SK-N-MC (cell line): ENCODE results near the gene BMP8A.
"Not testable (repeated sequence)": the region's sequence is repeated elsewhere in the genome, so short reads cannot be mapped to it uniquely, and the experiment has no call there.

Experiments
- DNase-seq: peaks from one replicate; pipeline ENCODE4 v3.0.0-alpha.2; 2011; ENCODE audit warnings: low read depth, low spot score
- H3K27ac ChIP-seq: fragments of 200-600 bp; sonication (generic); 2 replicates; pipeline ENCODE4 v1.5.1; 2016; ENCODE audit warnings: mixed run types
- H3K36me3 ChIP-seq: fragments of 200-600 bp; sonication (generic); 2 replicates; pipeline ENCODE4 v1.6.1; 2017; ENCODE audit warnings: antibody characterized with exemption, low read length, mixed read lengths; ENCODE audit not compliant: insufficient read depth
- H3K4me3 ChIP-seq: fragments of 200-600 bp; sonication (generic); 2 replicates; pipeline ENCODE4 v1.5.1; 2016
- H3K9ac ChIP-seq: fragments of 200-600 bp; sonication (generic); 2 replicates; pipeline ENCODE4 v1.8.0; 2017; ENCODE audit warnings: mixed run types, mixed read lengths; ENCODE audit not compliant: insufficient read length
- H3K9me3 ChIP-seq: fragments of 200-600 bp; sonication (generic); 2 replicates; pipeline ENCODE4 v1.6.1; 2017; ENCODE audit warnings: low read depth, mild to moderate bottlenecking, antibody characterized with exemption, low read length, moderate library complexity, mixed read lengths
- EZH2 ChIP-seq: fragments of 200-600 bp; sonication (generic); IDR thresholded peaks from one replicate; pipeline ENCODE4 v1.6.1; 2017; ENCODE audit warnings: antibody characterized with exemption
- FOXP2 ChIP-seq: optimal IDR thresholded peaks from 2 replicates; pipeline ENCODE3; 2011; ENCODE audit warnings: mild to moderate bottlenecking, moderate library complexity; ENCODE audit not compliant: insufficient read depth; ENCODE audit errors: extremely low read length, control extremely low read depth
- POLR2AphosphoS5 ChIP-seq: IDR thresholded peaks from 2 replicates; pipeline ENCODE4 v1.6.1; 2012; ENCODE audit warnings: mild to moderate bottlenecking, low read depth, low read length, borderline replicate concordance

The BMP8A gene

GRCh38 chr1:39500862-39501389 is 9.5 kb downstream of the BMP8A start:
- Histone ChIP-seq H3K36me3 (no peaks in the 10 kb centered on the region), H3K27ac (no peak overlapping the region), H3K9me3 (no peaks in the 10 kb centered on the region), H3K4me3 (no peak overlapping the region), H3K9ac (no peak overlapping the region)
- no peak for TF ChIP-seq EZH2
- no peak for TF ChIP-seq POLR2AphosphoS5
- TF ChIP-seq FOXP2 = no peak
- no peak for DNase-seq

- Histone ChIP-seq H3K9ac (no peak overlapping the region), H3K36me3 (no peaks in the 10 kb centered on the region), H3K9me3 (no peaks in the 10 kb centered on the region), H3K27ac (no peak overlapping the region), H3K4me3 (no peak overlapping the region)
- no peak for TF ChIP-seq POLR2AphosphoS5
- no peak for TF ChIP-seq FOXP2
- TF ChIP-seq EZH2 = no peak
- no peak for DNase-seq
Observed at GRCh38 chr1:39501666-39502065, 10.2 kb downstream of the BMP8A start.

- not testable (repeated sequence) for DNase-seq, H3K9me3 ChIP-seq, H3K9ac ChIP-seq, H3K36me3 ChIP-seq, H3K27ac ChIP-seq, H3K4me3 ChIP-seq
Observed at GRCh38 chr1:39504436-39504835, 13.0 kb downstream of the BMP8A start.

GRCh38 chr1:39505289-39505688 is 13.9 kb downstream of the BMP8A start:
- Histone ChIP-seq H3K36me3 (no peaks in the 10 kb centered on the region), H3K27ac (no peak overlapping the region), H3K4me3 (no peak overlapping the region), H3K9me3 (no peaks in the 10 kb centered on the region), H3K9ac (no peak overlapping the region)
- DNase-seq = no peak
- TF ChIP-seq POLR2AphosphoS5 (no peak), FOXP2 (no peak), EZH2 (no peak)

GRCh38 chr1:39507230-39507928 is 15.9 kb downstream of the BMP8A start:
- H3K27ac ChIP-seq = no peak overlapping the region
- H3K9me3 ChIP-seq = no peaks in the 10 kb centered on the region
- DNase-seq = no peak
- H3K4me3 ChIP-seq = no peak overlapping the region
- H3K9ac ChIP-seq = no peak overlapping the region
- no peaks in the 10 kb centered on the region for H3K36me3 ChIP-seq
- TF ChIP-seq FOXP2 = no peak
- TF ChIP-seq POLR2AphosphoS5 = no peak
- TF ChIP-seq EZH2 = no peak

GRCh38 chr1:39508266-39508665 is 16.8 kb downstream of the BMP8A start:
- Histone ChIP-seq H3K9me3 (no peaks in the 10 kb centered on the region), H3K4me3 (no peak overlapping the region), H3K9ac (no peak overlapping the region), H3K36me3 (no peaks in the 10 kb centered on the region), H3K27ac (no peak overlapping the region)
- no peak for DNase-seq
- TF ChIP-seq POLR2AphosphoS5 (no peak), FOXP2 (no peak), EZH2 (no peak)

GRCh38 chr1:39508857-39509305 is 17.4 kb downstream of the BMP8A start:
- no peaks in the 10 kb centered on the region for H3K36me3 ChIP-seq
- no peak for DNase-seq
- no peak overlapping the region for H3K4me3 ChIP-seq
- H3K9ac ChIP-seq = no peak overlapping the region
- TF ChIP-seq FOXP2 (no peak), POLR2AphosphoS5 (no peak), EZH2 (no peak)
- no peaks in the 10 kb centered on the region for H3K9me3 ChIP-seq
- no peak overlapping the region for H3K27ac ChIP-seq

- no peaks in the 10 kb centered on the region for H3K36me3 ChIP-seq
- H3K27ac ChIP-seq = no peak overlapping the region
- H3K9ac ChIP-seq = no peak overlapping the region
- H3K9me3 ChIP-seq = no peaks in the 10 kb centered on the region
- DNase-seq = no peak
- no peak for TF ChIP-seq FOXP2
- no peak for TF ChIP-seq EZH2
- no peak for TF ChIP-seq POLR2AphosphoS5
- no peak overlapping the region for H3K4me3 ChIP-seq
Observed at GRCh38 chr1:39509360-39510009, 18.0 kb downstream of the BMP8A start.

- H3K27ac ChIP-seq, H3K36me3 ChIP-seq, DNase-seq, H3K9me3 ChIP-seq, H3K9ac ChIP-seq, H3K4me3 ChIP-seq: not testable (repeated sequence)
Observed at GRCh38 chr1:39510570-39511186, 19.2 kb downstream of the BMP8A start.

- H3K9ac ChIP-seq, H3K27ac ChIP-seq, DNase-seq, H3K36me3 ChIP-seq, H3K4me3 ChIP-seq, H3K9me3 ChIP-seq: not testable (repeated sequence)
Observed at GRCh38 chr1:39511477-39511876, 20.0 kb downstream of the BMP8A start.

GRCh38 chr1:39512234-39512847 is 20.9 kb downstream of the BMP8A start:
- H3K4me3 ChIP-seq, H3K36me3 ChIP-seq: not testable (repeated sequence)

GRCh38 chr1:39514710-39515124 is 23.3 kb downstream of the BMP8A start:
- not testable (repeated sequence) for H3K36me3 ChIP-seq, H3K9me3 ChIP-seq, DNase-seq, H3K27ac ChIP-seq, H3K9ac ChIP-seq, H3K4me3 ChIP-seq

More at GRCh38 chr1:39512234-39512847, 20.9 kb downstream of the BMP8A start:
- H3K9me3 ChIP-seq, H3K27ac ChIP-seq, DNase-seq, H3K9ac ChIP-seq: not testable (repeated sequence)
